Bronchial epithelial cell (primary cell): ENCODE results near the gene PIGN. TPM values are rescaled to one million over a fixed set of nuclear protein-coding genes. Genes with fewer than 3 reads are reported as not detected.

Experiments
- DNase-seq: peaks from one replicate; pipeline ENCODE4 v3.0.0-alpha.2; 2010; ENCODE audit warnings: low read depth
- FAIRE-seq: peaks from 2 replicates; lab custom pipeline; 2011; peaks lifted over from hg19 to GRCh38; lab: Jason Lieb, UNC
- H3K27me3 ChIP-seq: 2 replicates; pipeline ENCODE4 v1.5.1; 2011; ENCODE audit warnings: low read length; ENCODE audit not compliant: control insufficient read depth, insufficient read depth
- H3K36me3 ChIP-seq: 2 replicates; pipeline ENCODE4 v1.5.1; 2011; ENCODE audit warnings: low read length; ENCODE audit not compliant: control insufficient read depth, insufficient read depth
- H3K4me3 ChIP-seq: 2 replicates; pipeline ENCODE4 v1.5.1; 2011; ENCODE audit warnings: mild to moderate bottlenecking, low read depth, low read length, control low read depth
- CTCF ChIP-seq: IDR thresholded peaks from 2 replicates; pipeline ENCODE4 v1.5.1; 2011; ENCODE audit warnings: mild to moderate bottlenecking, moderate library complexity, low read length, control low read depth, inconsistent platforms; ENCODE audit not compliant: insufficient read depth, severe bottlenecking
- total RNA-seq: library from RNA; depleted of rRNA; stranded (reverse); fragments of >200 nt; gene quantifications from 2 replicates; pipeline ENCODE4 v1.2.1, GENCODE V29; 2014

The PIGN gene
- total RNA-seq, 1 donor from 2014 or later: 42.1 TPM

GRCh38 chr18:62097698-62098097, 89.2 kb downstream of the PIGN start:
- no peaks in the 10 kb centered on the region for H3K36me3 ChIP-seq
- TF ChIP-seq CTCF: no peak
- FAIRE-seq: no peak

DNA sequence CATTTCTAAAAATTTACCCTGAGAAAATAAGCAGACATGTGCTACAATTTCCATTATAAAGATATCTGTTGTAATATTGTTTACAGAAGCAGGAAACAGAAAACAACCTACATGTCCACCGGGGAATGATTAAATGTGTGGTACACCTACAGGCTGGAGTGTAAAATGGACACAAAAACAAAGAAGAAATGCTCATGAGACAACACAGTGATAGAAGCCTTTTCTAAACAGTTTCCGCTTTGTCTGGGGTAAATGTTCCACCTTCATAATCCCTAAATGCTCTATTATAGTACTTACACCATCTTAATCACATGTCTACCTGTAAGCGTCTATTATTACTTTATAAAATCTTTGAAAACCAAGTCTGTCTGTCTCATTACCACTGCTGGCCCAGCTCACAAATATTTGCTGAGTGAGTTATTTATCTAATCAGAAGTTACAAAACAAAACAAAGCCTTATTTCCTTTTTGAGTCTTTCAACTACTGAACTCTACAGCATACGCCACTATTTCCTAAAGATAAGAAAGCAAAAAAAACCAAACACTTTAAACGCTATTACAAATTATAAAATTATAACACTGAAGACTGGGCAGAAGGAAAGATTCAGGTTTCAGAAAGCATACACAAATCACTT, 95.3 kb downstream of the PIGN start:
- H3K27me3 ChIP-seq: no peaks in the 10 kb centered on the region
- no peak overlapping the region for H3K4me3 ChIP-seq
- no peak for FAIRE-seq
- peaks cover 1% of the 10 kb centered on the region for H3K36me3 ChIP-seq
- no peak for TF ChIP-seq CTCF
- DNase-seq: no peak

More at GRCh38 chr18:62097698-62098097, 89.2 kb downstream of the PIGN start:
- H3K27me3 ChIP-seq: no peaks in the 10 kb centered on the region
- DNase-seq: no peak
- H3K4me3 ChIP-seq: no peak overlapping the region

DNA sequence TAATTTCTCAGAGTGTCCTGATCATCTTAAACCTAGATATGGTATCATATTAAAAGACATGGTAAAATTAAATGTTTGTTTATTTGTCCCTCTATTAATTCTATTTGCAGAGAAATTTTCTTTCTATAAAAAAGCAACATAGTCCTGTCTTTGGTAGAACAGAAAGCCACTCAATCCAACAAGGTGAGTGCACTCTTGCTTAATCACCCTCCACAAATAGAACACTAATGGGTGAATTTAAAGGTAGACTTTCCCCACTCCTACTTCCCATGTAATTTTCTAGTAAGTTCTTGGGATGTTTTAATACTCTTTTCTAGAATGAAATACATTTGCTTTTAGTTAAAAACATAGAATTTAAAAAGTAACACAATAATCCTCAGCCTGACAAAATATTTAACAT, 97.7 kb downstream of the PIGN start:
- Histone ChIP-seq H3K36me3 (peaks cover 2% of the 10 kb centered on the region), H3K4me3 (no peak overlapping the region), H3K27me3 (no peaks in the 10 kb centered on the region)
- DNase-seq: no peak
- FAIRE-seq: no peak
- no peak for TF ChIP-seq CTCF

- Histone ChIP-seq H3K4me3 (no peak overlapping the region), H3K27me3 (no peaks in the 10 kb centered on the region), H3K36me3 (peaks cover 2% of the 10 kb centered on the region)
- no peak for FAIRE-seq
- DNase-seq: no peak
- TF ChIP-seq CTCF: no peak
Measured at GRCh38 chr18:62088156-62088555, 98.7 kb downstream of the PIGN start.

GRCh38 chr18:62085756-62086155, 101.1 kb downstream of the PIGN start:
- H3K36me3 ChIP-seq: peaks cover 2% of the 10 kb centered on the region
- no peak for FAIRE-seq
- H3K4me3 ChIP-seq: no peak overlapping the region
- no peaks in the 10 kb centered on the region for H3K27me3 ChIP-seq
- TF ChIP-seq CTCF: no peak
- DNase-seq: no peak

GRCh38 chr18:62081761-62082294, 105.0 kb downstream of the PIGN start:
- DNase-seq: no peak
- H3K36me3 ChIP-seq: peaks cover 2% of the 10 kb centered on the region
- H3K4me3 ChIP-seq: no peak overlapping the region
- H3K27me3 ChIP-seq: no peaks in the 10 kb centered on the region
- no peak for TF ChIP-seq CTCF
- FAIRE-seq: no peak
